Body of pancreas (tissue), 4 donors: Measurements from ENCODE around the gene HOXD12.

Source experiments
- CTCF ChIP-seq, 7 experiments: fragments of 450-650 bp in 4 of 7; fragments of 200-600 bp in 3 of 7; sonication (generic) in 3 of 7; IDR thresholded peaks; one replicate each; pipeline ENCODE4 v1.5.1; 2016 to 2019; ENCODE audit warnings: antibody characterized with exemption in 7 of 7
- POLR2A ChIP-seq, 3 donors: fragments of 450-650 bp; IDR thresholded peaks; one replicate each; pipeline ENCODE4 v1.6.1; 2016; ENCODE audit warnings: antibody characterized with exemption in 3 of 3, mild to moderate bottlenecking in 2 of 3

GRCh38 chr2:176121190-176122051, 21.8 kb downstream of the HOXD12 start:
- TF ChIP-seq POLR2A (IDR thresholded peaks at IDR 0.05) (no peak), CTCF (IDR thresholded peaks at IDR 0.05) (no peak)
